Stimulated activated naive CD4-positive, alpha-beta T cell (primary cell): ENCODE data around the gene ATF6.

Experiments used
- DNase-seq, 6 experiments: peaks; one replicate each; lab custom pipeline; 2025; lab: John Stamatoyannopoulos, UW

Gene ATF6

GRCh38 chr1:161972828-161973227, 206.7 kb downstream of the ATF6 start:
- no peak for DNase-seq

GRCh38 chr1:161973924-161974845, 208.1 kb downstream of the ATF6 start:
- DNase-seq, result no peak

- DNase-seq, result no peak
Observed at GRCh38 chr1:161978011-161978790, 212.1 kb downstream of the ATF6 start.

GRCh38 chr1:161981126-161981525, 215.0 kb downstream of the ATF6 start:
- DNase-seq, result no peak

GRCh38 chr1:161981735-161982506, 215.8 kb downstream of the ATF6 start:
- no peak for DNase-seq

GRCh38 chr1:161982507-161982895, 216.4 kb downstream of the ATF6 start:
- DNase-seq, result no peak

- no peak for DNase-seq
Observed at GRCh38 chr1:161982917-161983316, 216.8 kb downstream of the ATF6 start.

- DNase-seq, result no peak
Observed at GRCh38 chr1:161983725-161984124, 217.6 kb downstream of the ATF6 start.

- DNase-seq, result no peak
Observed at GRCh38 chr1:161985301-161985822, 219.2 kb downstream of the ATF6 start.

- no peak for DNase-seq
Observed at GRCh38 chr1:161986328-161986727, 220.2 kb downstream of the ATF6 start.

- no peak for DNase-seq
Observed at GRCh38 chr1:161987303-161987702, 221.2 kb downstream of the ATF6 start.

GRCh38 chr1:161987872-161988271, 221.8 kb downstream of the ATF6 start:
- no peak for DNase-seq

GRCh38 chr1:161988413-161988812, 222.3 kb downstream of the ATF6 start:
- DNase-seq, result no peak

GRCh38 chr1:161989108-161989507, 223.0 kb downstream of the ATF6 start:
- no peak for DNase-seq

GRCh38 chr1:161989786-161990185, 223.7 kb downstream of the ATF6 start:
- DNase-seq, result no peak

GRCh38 chr1:161993576-161993975, 227.5 kb downstream of the ATF6 start:
- no peak for DNase-seq

GRCh38 chr1:161994175-161994668, 228.1 kb downstream of the ATF6 start:
- DNase-seq, result no peak

GRCh38 chr1:161997152-161997551, 231.0 kb downstream of the ATF6 start:
- DNase-seq, result no peak

GRCh38 chr1:161998811-161999210, 232.7 kb downstream of the ATF6 start:
- DNase-seq, result no peak

- DNase-seq, result no peak
Observed at GRCh38 chr1:161999301-162000052, 233.4 kb downstream of the ATF6 start.

GRCh38 chr1:162000053-162000420, 233.9 kb downstream of the ATF6 start:
- no peak for DNase-seq
